HG03460 (cell line): Measurements from ENCODE around the gene HOXD11.

Experiments
- ATAC-seq: cut with Tn5 transposase; IDR thresholded peaks from one replicate; pipeline ENCODE4 v1.9.1; 2021; ENCODE audit not compliant: unreplicated experiment

The HOXD11 gene

DNA sequence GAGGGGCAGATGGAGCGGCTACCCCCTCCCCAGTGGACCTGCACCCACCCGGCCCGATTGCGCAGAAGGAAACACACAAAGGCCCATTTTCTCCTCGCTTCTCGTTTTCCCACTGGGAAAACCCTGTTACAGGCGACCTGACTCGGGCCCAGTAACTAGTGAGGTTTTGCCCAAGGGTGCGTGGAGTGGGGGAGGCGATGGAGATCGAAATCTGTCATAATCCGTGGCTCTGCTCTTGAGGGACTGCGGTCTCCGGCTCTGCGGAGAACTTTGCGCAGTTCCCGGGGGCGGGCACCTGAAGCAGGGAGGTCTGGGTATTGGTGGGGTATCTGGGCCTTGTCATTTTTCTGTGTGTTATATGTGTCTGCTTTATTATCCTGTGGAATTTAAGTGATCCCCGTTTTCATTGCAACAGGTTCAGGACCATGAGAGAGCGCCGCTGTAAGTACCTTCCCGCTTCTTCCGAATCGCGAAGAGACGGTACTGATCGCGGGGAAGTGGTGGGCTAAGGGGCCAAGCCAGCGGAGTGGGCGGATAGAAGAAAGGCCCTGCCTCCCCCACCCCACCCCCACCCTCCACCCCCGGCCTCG, 40.2 kb downstream of the HOXD11 start:
- no peak for ATAC-seq

DNA sequence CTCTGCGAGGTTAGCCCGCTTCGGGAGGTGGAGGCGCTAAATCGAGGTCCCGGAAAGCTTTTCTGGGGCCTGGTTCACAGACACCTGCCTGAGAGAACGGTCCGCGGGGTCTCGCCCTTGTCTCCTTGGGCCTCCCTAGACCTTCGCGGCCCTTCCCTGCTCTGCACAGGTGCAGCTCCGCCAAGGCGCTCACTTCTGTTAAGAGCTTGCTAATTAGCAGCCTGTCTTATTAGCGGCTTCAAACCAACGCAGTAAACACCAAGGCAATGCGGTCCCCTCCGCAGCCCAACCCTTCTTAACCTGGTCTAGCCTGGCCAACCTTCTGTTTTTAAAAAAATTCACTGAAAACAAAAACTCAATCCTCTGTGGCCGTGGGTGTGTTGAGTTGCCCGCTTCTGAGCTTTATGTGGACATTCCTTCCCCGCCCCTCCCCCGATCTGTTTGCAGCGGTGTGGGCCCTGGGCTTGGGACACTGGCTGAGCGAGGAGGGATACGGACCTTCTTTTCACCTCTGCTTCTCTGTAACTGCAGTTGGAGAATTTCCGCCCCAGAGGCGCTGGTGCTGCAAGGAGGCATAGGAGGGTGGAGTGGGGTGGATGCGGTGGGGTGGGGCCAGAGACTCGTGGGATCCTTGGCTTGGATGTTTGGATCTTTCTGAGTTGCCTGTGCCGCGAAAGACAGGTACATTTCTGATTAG, 40.9 kb downstream of the HOXD11 start:
- ATAC-seq = no peak

DNA sequence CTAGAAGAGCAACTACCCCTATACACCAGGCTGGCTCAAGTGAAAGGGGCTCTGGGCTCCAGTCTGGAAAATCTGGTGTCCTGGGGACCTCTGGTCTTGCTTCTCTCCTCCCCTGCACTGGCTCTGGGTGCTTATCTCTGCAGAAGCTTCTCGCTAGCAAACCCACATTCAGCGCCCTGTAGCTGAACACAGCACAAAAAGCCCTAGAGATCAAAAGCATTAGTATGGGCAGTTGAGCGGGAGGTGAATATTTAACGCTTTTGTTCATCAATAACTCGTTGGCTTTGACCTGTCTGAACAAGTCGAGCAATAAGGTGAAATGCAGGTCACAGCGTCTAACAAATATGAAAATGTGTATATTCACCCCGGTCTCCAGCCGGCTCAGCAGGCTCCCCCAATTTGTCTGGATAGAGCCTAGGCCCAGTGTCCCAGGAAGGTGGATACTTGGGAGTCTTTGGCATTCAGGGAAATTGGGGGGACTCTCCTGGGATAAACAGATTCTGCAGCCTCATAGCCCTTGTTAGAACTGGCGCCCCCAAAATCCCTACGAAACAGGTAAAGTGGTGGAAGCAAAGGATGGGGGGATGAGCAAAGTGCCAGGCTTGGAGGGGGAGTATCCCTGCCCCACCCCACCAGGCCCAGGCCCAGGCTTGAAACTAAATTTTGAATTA, 41.8 kb downstream of the HOXD11 start:
- ATAC-seq = no peak

DNA sequence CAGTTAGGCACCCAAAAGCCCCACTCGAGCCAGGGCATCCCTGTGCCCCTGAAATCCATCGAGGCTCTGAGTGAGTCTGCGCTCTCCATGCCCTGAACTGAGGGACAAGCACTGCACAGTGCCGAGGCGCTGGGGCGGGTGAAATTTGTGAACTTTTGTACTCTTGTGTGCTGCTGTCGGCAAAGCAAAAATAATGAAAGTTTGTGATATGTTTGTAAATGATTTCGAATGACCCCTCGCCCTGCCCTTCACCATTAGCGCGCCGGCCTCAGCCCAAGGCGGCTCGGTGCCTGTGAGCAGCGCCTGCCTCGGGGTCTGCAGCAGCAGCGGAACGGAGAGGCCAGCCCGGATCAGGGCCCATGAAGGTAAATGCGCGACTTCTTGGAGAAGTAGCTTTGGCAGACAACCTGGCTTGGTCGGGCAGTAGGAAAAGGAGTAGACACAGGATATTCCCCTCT, 42.4 kb downstream of the HOXD11 start:
- no peak for ATAC-seq

DNA sequence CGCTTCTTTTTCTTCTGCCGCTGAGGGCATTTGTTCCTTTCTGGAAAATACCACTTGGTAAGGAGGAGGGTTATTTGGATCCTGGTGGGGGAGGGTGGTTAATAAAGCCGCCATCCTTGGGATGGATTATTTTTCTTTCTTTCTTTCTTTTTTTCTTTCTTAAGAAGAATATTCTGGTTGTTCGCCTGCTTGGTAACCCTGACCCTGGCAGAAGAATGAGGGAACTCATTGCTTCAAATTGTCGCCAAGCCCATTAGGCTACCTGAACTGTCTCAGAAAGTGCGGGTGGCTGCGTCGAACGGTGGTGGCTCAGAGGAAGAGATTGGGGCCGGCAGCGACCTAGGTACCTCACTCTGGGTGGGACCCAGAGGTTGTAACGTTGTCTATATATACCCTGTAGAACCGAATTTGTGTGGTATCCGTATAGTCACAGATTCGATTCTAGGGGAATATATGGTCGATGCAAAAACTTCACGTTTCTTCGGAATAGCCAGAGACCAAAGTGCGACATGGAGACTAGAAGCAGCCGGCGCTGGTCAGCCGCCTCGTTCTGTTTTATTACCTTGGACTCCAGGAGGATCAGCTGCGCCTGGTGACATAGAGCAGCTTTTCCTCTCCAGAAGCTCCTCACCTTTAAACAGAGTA, 43.0 kb downstream of the HOXD11 start:
- no peak for ATAC-seq

DNA sequence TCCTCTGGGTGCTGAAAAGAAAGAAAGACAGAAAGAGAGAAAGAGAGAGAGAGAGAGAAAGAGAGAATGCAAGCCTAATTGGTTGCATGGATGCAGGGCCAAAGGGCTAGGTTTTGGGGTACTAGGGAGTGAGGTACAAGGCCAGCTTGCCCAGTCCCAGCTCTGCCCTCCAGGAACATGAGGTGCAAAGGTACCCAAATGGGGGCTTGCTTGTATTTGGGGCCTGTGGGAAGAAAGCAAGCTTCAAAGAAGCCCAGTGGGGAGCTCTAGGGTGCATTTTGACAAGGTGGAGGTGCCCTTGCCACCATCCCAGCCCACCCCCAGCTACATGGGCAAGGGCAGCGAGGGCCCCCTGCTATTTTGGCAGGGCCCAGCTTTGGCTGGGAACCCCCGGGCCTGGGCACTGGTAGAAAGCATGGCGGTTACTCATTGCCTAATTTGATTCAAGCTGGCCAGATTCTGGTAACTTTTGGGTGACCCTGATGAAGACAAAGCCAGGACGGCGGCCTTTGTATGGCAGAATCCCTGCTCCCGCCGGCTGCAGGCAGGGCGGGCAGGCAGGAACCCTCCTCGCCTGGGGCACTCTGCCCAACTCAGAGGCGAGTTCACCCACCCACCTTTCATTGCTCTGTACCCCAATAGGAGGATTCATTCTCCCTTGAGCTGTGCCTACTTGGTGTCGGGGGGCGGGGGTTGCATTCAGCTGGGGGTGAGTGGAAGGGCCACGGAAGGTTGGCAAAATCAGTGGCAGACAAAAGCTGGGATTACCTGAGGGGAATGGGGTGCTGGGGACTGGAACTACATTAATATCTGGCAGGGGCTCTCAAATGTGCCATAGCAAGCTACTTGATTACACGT, 43.7 kb downstream of the HOXD11 start:
- no peak for ATAC-seq

DNA sequence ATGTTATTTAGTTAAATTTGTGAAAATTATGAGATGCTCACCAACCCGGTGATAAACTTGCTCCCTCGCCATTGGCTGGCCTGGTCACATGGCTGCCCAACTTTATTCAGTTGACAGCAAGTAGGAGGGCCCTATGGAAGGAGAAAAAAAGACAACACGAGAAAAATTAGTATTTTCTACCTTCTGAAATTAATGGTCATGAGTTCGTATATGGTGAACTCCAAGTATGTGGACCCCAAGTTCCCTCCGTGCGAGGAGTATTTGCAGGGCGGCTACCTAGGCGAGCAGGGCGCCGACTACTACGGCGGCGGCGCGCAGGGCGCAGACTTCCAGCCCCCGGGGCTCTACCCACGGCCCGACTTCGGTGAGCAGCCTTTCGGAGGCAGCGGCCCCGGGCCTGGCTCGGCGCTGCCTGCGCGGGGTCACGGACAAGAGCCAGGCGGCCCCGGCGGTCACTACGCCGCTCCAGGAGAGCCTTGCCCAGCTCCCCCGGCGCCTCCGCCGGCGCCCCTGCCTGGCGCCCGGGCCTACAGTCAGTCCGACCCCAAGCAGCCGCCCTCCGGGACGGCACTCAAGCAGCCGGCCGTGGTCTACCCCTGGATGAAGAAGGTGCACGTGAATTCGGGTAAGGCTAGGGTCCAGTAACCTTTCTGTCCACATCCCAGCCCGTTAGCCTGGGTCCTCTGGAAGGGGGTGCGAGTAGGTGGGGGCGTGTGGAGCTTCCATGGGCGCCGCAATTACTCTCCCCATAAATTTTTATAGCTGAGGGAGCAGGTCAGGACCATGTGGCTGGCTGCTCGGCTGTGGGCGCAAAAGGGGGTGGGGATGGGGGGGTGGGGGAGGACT, 44.6 kb downstream of the HOXD11 start, which contains the start of gene HOXD4:
Gene HOXD4 (plus strand): TSS at position 109 of the 846 bp plus-strand sequence. CDS start 84 bp downstream, at position 193.
- no peak for ATAC-seq

DNA sequence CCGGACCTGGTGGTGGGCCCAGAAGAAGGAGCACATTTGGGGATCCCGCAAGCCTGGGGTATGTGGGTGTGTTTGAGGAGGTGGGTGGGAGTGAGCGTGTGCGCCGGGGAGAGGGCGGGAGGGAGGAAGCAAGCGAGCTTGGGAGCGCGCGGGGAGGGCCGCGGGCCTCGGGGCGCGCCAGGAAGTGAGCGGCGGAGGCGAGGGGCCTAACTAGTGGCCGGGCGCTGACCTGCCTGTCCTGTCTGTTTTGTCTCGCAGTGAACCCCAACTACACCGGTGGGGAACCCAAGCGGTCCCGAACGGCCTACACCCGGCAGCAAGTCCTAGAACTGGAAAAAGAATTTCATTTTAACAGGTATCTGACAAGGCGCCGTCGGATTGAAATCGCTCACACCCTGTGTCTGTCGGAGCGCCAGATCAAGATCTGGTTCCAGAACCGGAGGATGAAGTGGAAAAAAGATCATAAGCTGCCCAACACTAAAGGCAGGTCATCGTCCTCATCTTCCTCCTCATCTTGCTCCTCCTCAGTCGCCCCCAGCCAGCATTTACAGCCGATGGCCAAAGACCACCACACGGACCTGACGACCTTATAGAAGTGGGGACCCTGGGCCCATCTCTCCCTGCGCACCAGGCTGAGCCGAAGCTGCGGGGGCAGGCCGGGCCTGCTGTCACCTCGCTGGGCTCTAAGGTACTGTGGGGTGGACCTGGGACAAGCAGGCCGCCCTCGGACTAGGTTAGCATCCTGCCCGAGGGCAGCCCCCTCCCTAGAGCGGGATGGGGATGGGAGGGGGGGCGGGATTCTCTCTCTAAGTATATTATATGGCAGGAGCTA, 45.5 kb downstream of the HOXD11 start:
- no peak for ATAC-seq

DNA sequence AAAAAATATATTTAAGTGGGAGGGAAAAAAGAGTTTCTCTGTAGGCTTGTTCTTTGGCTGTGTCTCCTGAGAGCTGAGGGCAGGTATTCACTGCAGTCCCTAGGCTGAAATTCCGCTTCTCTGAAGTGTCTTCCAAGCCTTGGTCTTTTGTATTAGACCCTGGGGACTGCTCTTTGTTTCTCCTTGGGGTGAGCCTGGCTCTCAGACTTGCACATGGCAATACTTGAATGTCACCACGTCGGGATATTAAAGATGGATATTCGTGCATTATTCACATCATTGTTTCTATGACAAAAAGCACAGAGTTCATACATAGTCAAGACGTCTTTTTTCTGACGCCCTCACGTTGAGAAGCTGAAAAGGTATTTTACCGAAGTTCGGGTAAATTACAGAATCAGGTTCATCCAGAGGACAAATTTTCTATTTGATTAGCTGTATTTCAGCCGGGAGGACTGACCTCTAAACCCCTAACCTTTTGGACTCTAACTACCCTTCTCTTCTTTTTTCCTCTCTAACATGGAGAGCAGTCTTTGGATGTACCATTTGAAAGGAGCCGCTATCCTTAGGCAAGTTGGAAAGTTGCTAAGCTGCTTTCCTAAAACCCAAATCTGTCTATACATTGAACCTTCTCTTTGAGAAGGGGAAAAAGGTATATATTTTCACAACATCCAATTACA, 47.6 kb downstream of the HOXD11 start:
- ATAC-seq = no peak

DNA sequence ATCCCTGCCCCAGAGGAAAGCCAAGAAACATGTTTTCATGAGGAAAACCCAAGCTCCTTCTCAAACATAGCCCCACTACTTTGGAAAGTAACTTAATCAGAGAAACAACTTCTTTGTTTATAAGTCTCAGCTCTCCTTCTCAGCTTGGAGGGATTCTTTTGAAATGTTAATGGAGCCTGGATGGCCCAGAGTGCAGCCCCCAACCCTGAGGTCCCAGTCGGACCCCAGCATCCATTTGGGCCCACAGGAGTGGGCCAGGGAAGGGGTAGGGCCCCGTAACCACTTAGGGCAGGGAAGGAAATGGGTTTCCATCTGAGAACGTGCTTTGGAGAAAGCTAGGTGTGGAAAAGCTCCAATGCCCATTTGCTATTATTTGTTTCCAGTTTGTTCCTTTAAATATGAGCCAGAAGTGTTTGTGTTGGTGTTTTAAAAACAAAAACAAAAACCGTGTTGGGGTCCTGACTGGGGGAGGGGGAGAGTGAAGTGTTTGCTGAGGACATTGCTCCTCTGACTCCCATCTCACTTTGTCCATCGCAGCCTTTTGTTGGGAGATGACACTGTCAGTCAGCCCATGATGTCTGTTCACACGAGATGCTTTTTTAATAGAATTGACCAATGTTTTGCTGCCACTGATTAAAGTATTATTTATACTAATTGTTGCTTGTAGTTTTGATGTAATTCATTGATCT, 48.4 kb downstream of the HOXD11 start:
- ATAC-seq = no peak

DNA sequence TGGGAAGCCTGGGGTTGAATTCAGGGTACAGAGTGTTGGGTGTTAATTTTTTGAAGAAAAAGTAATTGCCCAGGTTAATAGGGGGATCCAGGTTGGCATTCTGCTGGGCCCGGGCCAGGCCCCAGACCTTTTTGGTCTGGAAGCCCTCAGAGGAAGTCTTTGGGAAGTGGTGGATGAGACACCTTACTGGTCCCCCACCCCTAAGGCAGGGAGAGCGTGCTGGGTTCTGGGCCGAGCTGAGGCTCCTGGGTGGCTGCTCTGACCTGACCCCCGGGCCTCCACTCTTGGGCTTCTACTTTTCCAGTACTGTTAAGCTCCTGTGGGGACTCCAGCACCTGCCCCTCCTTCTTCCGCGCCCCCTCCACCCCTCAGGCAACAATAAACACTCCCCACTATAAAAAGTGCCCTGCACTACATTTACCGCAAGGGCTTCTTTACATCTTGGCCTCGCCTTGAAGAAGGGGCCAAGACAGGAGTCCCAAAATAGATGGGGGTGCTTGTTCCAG, 49.3 kb downstream of the HOXD11 start:
- ATAC-seq = no peak

DNA sequence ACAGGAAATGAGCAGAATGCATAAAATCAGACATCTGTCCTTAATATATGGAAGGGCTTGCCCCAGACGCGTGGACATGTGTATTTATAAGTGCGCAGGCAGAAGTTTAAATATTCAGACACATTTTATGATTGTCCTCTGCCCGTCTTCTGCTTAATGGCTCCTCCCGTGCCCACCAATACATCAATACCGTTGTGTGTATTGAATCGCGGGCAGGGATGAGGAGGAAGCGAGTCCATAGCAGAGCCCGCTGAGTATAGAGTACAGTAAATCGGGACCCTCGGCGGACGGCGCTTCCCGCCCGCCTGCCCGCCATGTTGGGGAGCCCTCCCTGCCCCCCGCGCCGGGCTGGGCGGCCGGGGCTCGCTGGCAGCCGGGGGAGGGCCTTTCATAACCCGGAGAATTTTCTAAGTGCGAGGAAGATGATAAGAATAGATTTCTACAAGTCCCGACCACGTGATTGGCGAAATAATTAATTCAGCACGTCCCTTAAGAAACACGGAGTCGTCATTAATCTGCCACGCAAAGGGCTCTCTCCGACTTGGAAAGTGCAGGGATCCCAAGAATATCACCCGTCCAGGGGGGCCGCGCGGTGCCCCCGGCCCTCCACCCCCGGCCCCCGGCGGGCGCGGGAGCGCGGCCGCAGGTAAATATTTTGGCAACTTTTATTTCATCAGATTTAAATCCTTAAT, 49.9 kb downstream of the HOXD11 start, which contains the start of gene HOXD3:
Gene HOXD3 (plus strand): TSS at position 501 of the 692 bp plus-strand sequence. CDS start 11,808 bp downstream, outside the sequence.
- no peak for ATAC-seq

DNA sequence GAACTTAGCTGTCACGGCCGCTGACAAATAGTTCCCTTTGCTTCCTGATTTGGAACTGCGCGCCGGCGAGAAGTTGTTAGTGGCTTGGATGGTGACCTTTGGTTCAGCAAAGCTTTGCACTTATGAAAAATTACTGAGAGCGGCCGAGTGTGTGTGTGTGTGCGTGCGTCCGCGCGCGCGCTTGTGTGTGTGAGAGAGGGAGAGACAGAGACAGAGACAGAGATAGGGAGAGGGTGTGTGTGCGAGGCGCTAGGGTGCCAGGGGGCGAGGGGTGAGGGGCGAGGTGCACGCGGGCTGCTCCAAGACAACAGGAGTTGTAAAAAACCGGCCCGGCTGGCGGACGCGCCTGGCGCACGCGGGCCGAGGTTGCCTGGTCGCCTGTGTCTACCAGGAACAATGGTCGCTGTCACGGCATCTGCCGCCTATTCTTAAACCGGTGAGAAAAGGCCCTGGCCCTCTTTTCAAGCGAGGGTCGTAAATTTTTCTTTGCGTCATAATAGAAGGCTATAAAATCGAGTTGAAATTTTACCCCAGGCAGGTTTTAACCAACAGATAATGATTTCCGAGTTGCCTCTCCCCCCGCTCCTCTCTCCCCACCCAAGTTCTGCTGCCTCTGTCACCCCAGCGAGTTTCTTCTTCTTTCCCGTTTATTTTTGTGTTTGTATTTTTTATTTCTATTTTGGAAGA, 50.6 kb downstream of the HOXD11 start:
- ATAC-seq = no peak

DNA sequence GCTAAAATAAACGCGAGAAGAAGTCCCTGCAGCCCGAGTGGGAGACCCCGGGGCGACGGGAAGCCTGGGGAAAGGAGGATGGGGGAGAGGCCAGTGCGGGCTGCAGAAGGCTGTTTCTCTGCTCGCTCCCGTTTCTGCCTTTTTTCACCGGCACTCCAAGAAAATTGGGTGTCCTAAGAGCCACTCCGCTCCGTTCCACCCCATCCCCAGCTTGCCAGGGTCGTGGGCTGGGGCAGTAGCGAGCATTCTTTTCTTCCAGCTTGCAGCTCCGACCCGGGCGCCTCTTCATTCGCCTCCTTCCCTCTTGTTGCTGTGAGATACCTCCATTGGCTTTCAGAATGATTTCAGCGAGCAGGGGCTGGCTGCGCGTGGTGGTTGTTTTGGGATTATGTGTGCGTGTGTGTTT, 51.1 kb downstream of the HOXD11 start:
- ATAC-seq = no peak

DNA sequence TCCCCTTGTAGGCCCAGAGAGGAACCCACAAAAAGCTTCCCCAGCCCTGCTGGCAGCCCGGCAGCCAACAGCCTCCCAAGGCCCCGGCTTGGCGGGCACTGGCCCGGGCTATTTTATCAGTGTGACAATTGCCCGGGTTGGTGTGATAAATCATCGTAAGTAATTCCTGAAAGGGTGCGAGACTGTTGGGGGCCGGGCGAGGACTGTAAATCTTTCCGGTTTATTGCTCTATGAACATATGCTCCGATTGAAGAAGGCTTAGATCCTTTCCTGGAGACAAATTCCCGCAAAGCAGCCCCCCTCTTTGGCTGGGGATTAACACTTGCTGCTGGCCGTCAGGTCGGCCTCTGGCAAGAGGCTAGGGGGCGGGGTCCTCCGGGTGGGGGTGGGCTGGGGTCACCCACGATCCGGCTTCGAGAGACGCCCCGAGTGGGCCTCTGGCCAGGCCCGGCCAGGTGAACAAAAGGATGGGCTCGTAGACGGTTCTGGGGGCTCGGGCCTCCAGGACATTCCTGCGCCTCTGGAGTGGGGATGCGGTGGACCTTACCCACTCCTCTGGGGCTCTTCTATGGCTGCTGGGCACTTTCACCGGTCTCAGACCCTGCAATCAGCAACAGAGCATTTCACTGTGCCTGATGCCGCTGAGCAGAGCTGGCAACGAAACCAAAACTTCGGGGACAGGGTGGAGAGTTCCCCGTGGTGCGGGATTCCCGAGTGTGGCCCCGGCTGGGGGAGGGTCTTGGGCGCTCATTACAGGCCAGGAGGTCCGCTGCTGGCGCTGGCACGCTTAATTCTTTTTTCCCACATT, 52.0 kb downstream of the HOXD11 start:
- no peak for ATAC-seq
